HCT116 (cell line): Measurements from ENCODE around the gene MICALL2. TPM values are rescaled to one million over a fixed set of nuclear protein-coding genes. Genes with fewer than 3 reads are reported as not detected.

Source experiments
- ATAC-seq: fragments of 200-7000 bp; cut with Tn5 transposase; 2 replicates; pipeline ENCODE4 v1.9.1; 2020; ENCODE audit warnings: mild to moderate bottlenecking, moderate library complexity
- BruUV-seq: library from RNA; stranded (reverse); fragments of 400-500 nt; replicated peaks from 2 replicates; lab custom pipeline; 2021; lab: Mats Ljungman, UMichigan
- CTCF ChIA-PET: fragments of 300-600 bp; sonication (Branson Sonifier 250); formaldehyde crosslinking; loops from one replicate; lab custom pipeline; 2021; ENCODE audit warnings: antibody characterized with exemption; lab: Charles Lee
- POLR2A ChIA-PET: fragments of 300-600, 350-600 bp; sonication (Branson Sonifier 250); formaldehyde crosslinking; loops from one replicate; lab custom pipeline; 2021; ENCODE audit warnings: antibody characterized with exemption; lab: Charles Lee
- RAD21 ChIA-PET, 2 experiments: fragments of 300-600 bp; sonication (Branson Sonifier 250); formaldehyde crosslinking; loops; one replicate each; lab custom pipeline; 2023; ENCODE audit warnings: low total read pairs in 2 of 2; ENCODE audit not compliant: uncharacterized antibody in 2 of 2, unreplicated experiment in 2 of 2, low non-redundant PET in 1 of 2; lab: Charles Lee
- DNase-seq: peaks from one replicate; pipeline ENCODE4 v3.0.0-alpha.2; 2010; ENCODE audit warnings: low read depth, low spot score
- H2AFZ ChIP-seq: fragments of 200-600 bp; shearing (Covaris generic), sonication (generic); 2 replicates; pipeline ENCODE4 v1.6.1; 2017; ENCODE audit warnings: low read depth, mixed run types, mixed read lengths, antibody characterized with exemption, low read length; ENCODE audit not compliant: poor library complexity, severe bottlenecking
- H3K27ac ChIP-seq: 2 replicates; pipeline ENCODE4 v1.5.1; 2012; ENCODE audit warnings: low read depth, low read length
- H3K27me3 ChIP-seq: fragments of 200-600 bp; sonication (generic); 2 replicates; pipeline ENCODE4 v1.6.1; 2016; ENCODE audit warnings: mixed run types, low read length, mixed read lengths; ENCODE audit not compliant: insufficient read depth
- H3K36me3 ChIP-seq, 2 experiments: fragments of 200-500 bp in 1 of 2; fragments of 200-600 bp in 1 of 2; sonication (Bioruptor generic) in 1 of 2; sonication (generic) in 1 of 2; 2 replicates each; pipeline versions ENCODE4 v1.5.1 to v1.6.1; 2014 to 2016; ENCODE audit warnings: low read length in 2 of 2, inconsistent platforms in 1 of 2, mixed read lengths in 1 of 2, mixed run types in 1 of 2; ENCODE audit not compliant: insufficient read depth in 2 of 2, control insufficient read depth in 1 of 2
- H3K4me1 ChIP-seq, 2 experiments: fragments of 200-600 bp in 1 of 2; sonication (generic) in 1 of 2; 2 replicates each; pipeline versions ENCODE4 v1.5.1 to v1.6.1; 2012 to 2017; ENCODE audit warnings: low read length in 2 of 2, inconsistent platforms in 1 of 2, mild to moderate bottlenecking in 1 of 2, mixed read lengths in 1 of 2, mixed run types in 1 of 2, moderate library complexity in 1 of 2; ENCODE audit not compliant: insufficient read depth in 2 of 2, control insufficient read depth in 1 of 2
- H3K4me2 ChIP-seq: fragments of 200-600 bp; sonication (generic); 2 replicates; pipeline ENCODE4 v1.6.1; 2017; ENCODE audit warnings: mixed run types, low read length, mixed read lengths
- H3K4me3 ChIP-seq, 2 experiments: fragments of 200-600 bp in 1 of 2; sonication (generic) in 1 of 2; replicated peaks in 1 of 2; 2 replicates each; pipeline ENCODE4 v1.5.1; 2011 to 2016; ENCODE audit warnings: low read length in 2 of 2, control low read depth in 1 of 2, low read depth in 1 of 2, mild to moderate bottlenecking in 1 of 2, mixed read lengths in 1 of 2, mixed run types in 1 of 2
- H3K79me2 ChIP-seq: fragments of 200-600 bp; sonication (generic); 2 replicates; pipeline ENCODE4 v1.6.1; 2017; ENCODE audit warnings: mild to moderate bottlenecking, mixed run types, low read length, moderate library complexity, mixed read lengths; ENCODE audit not compliant: insufficient read depth
- H3K9ac ChIP-seq: fragments of 200-600 bp; sonication (generic); 2 replicates; pipeline ENCODE4 v1.6.1; 2016; ENCODE audit warnings: low read length, mixed read lengths
- H3K9me2 ChIP-seq: fragments of 200-600 bp; sonication (generic), shearing (Covaris generic); 2 replicates; pipeline ENCODE4 v1.6.1; 2017; ENCODE audit warnings: mixed run types, mild to moderate bottlenecking, moderate library complexity; ENCODE audit not compliant: insufficient read depth
- H3K9me3 ChIP-seq, 2 experiments: fragments of 200-500 bp in 1 of 2; fragments of 200-600 bp in 1 of 2; sonication (Bioruptor generic) in 1 of 2; sonication (generic) in 1 of 2; 2 replicates each; pipeline ENCODE4 v1.6.1; 2014 to 2017; ENCODE audit warnings: low read length in 2 of 2, mixed read lengths in 2 of 2, inconsistent platforms in 1 of 2, low read depth in 1 of 2, mild to moderate bottlenecking in 1 of 2, mixed run types in 1 of 2, moderate library complexity in 1 of 2; ENCODE audit not compliant: control insufficient read depth in 1 of 2, insufficient read depth in 1 of 2
- H4K20me1 ChIP-seq: fragments of 200-600 bp; sonication (generic), shearing (Covaris generic); 2 replicates; pipeline ENCODE4 v1.6.1; 2017; ENCODE audit warnings: mixed run types, mild to moderate bottlenecking, moderate library complexity; ENCODE audit not compliant: insufficient read depth
- ATF3 ChIP-seq: IDR thresholded peaks from 2 replicates; pipeline ENCODE4 v1.6.1; 2012
- CBX3 ChIP-seq: IDR thresholded peaks from 2 replicates; pipeline ENCODE4 v1.6.1; 2012; ENCODE audit warnings: low read depth
- CEBPB ChIP-seq: IDR thresholded peaks from 2 replicates; pipeline ENCODE4 v1.6.1; 2012; ENCODE audit warnings: low read depth
- CTCF ChIP-seq, 3 experiments: fragments of 200-600 bp in 1 of 3; sonication (generic) in 1 of 3; IDR thresholded peaks in 2 of 3; conservative IDR thresholded peaks in 1 of 3; 2 replicates each; pipeline ENCODE4 v1.5.1; 2012 to 2017; ENCODE audit warnings: low read depth in 2 of 3, low read length in 2 of 3, antibody characterized with exemption in 1 of 3, borderline replicate concordance in 1 of 3, control low read depth in 1 of 3, mild to moderate bottlenecking in 1 of 3, mixed read lengths in 1 of 3, mixed run types in 1 of 3, moderate library complexity in 1 of 3; ENCODE audit not compliant: insufficient read depth in 1 of 3
- EGR1 ChIP-seq: IDR thresholded peaks from 2 replicates; pipeline ENCODE4 v1.6.1; 2012; ENCODE audit warnings: low read depth
- ELF1 ChIP-seq: IDR thresholded peaks from 2 replicates; pipeline ENCODE4 v1.6.1; 2012; ENCODE audit warnings: low read depth, borderline replicate concordance
- EZH2 ChIP-seq: fragments of 200-600 bp; sonication (generic); IDR thresholded peaks from 2 replicates; pipeline ENCODE4 v1.6.1; 2017; ENCODE audit warnings: antibody characterized with exemption, mixed run types
- FOSL1 ChIP-seq: IDR thresholded peaks from 2 replicates; pipeline ENCODE4 v1.6.1; 2012; ENCODE audit warnings: low read depth
- JUND ChIP-seq: IDR thresholded peaks from 2 replicates; pipeline ENCODE4 v1.6.1; 2012
- MAX ChIP-seq: IDR thresholded peaks from 2 replicates; pipeline ENCODE4 v1.6.1; 2012
- RAD21 ChIP-seq: IDR thresholded peaks from 2 replicates; pipeline ENCODE4 v1.6.1; 2012; ENCODE audit warnings: low read depth, mild to moderate bottlenecking
- REST ChIP-seq: IDR thresholded peaks from 2 replicates; pipeline ENCODE4 v1.6.1; 2012; ENCODE audit warnings: low read depth
- SP1 ChIP-seq: IDR thresholded peaks from 2 replicates; pipeline ENCODE4 v1.6.1; 2012; ENCODE audit warnings: low read depth
- SRF ChIP-seq: IDR thresholded peaks from 2 replicates; pipeline ENCODE4 v1.6.1; 2012; ENCODE audit warnings: low read depth
- YY1 ChIP-seq: IDR thresholded peaks from 2 replicates; pipeline ENCODE4 v1.6.1; 2011; ENCODE audit warnings: low read length, low read depth, moderate library complexity, mild to moderate bottlenecking; ENCODE audit not compliant: insufficient replicate concordance; ENCODE audit errors: extremely low read depth
- ZBTB33 ChIP-seq: IDR thresholded peaks from 2 replicates; pipeline ENCODE4 v1.6.1; 2011; ENCODE audit warnings: mild to moderate bottlenecking, low read length, moderate library complexity; ENCODE audit not compliant: insufficient replicate concordance; ENCODE audit errors: extremely low read depth
- ZFX ChIP-seq: fragments of 450-650 bp; IDR thresholded peaks from 2 replicates; pipeline ENCODE4 v1.6.1; 2017
- intact Hi-C: fragments of 100-400 bp; cut with micrococcal nuclease; formaldehyde crosslinking; loops from 2 replicates; pipeline ENCODE4 v1.10.0; 2022
- total RNA-seq: library from RNA; stranded (reverse); gene quantifications from one replicate; pipeline ENCODE4 v1.2.1, GENCODE V29; 2021; ENCODE audit not compliant: unreplicated experiment

The MICALL2 gene
- total RNA-seq, 1 experiment from 2014 or later: 60.7 TPM

GRCh38 chr7:1494866-1495563 is 35.7 kb upstream of the MICALL2 start:
- Histone ChIP-seq H4K20me1 (no peaks in the 10 kb centered on the region), H3K36me3 (peaks cover 15 to 19% of the 10 kb centered on the region in 2 experiments; a peak in 3 of 4 replicates), H3K4me3 (no peak overlapping the region), H3K4me1 (no peaks in the 10 kb centered on the region), H3K9me3 (no peaks in the 10 kb centered on the region), H2AFZ (no peak overlapping the region), H3K27me3 (no peaks in the 10 kb centered on the region), H3K27ac (no peak overlapping the region), H3K9me2 (no peaks in the 10 kb centered on the region), H3K79me2 (no peaks in the 10 kb centered on the region; the same call in 1 of the 2 replicates), H3K4me2 (no peak overlapping the region), H3K9ac (no peak overlapping the region)
- ChIA-PET CTCF (no interaction called here), POLR2A (no interaction called here), RAD21 (no interaction called here)
- DNase-seq: no peak
- no TSS peak for BruUV-seq
- intact Hi-C loops: no loop called here
- TF ChIP-seq CEBPB (no peak), FOSL1 (no peak), YY1 (no peak), SP1 (no peak), EZH2 (no peak), RAD21 (no peak), CTCF (IDR thresholded peaks at IDR 0.05 in 2 of 3, conservative IDR thresholded peaks at IDR 0.05 in 1 of 3; ENCODE audit: borderline replicate concordance in 1 of 3, insufficient read depth in 1 of 3, low read depth in 2 of 3, low read length in 2 of 3) (no peak), ZFX (no peak), REST (no peak), CBX3 (no peak), ZBTB33 (no peak), MAX (no peak), JUND (no peak), ELF1 (no peak), SRF (no peak), ATF3 (no peak), EGR1 (no peak)
- ATAC-seq: no peak
